Measurements from ENCODE around the gene CLCNKA.

Gene CLCNKA

DNA sequence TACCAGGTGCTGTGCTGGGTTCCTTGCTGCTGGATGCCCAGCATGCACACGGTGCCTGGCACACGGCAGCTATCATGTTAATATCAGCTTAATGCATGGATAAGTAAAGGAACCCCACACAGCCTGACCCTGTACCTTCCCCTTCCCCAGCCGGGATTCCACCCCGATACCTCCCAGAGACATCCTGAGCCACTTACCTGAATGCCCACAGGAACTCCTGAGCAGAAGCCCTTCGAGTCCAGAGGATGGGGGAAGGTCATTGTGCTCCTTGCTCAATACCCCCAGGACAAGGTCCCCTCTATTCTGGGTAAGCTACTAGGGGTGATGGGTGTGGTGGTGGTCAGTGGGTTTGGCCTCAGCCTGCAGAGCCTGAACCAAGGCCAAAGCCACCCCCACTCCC is 50.3 kb downstream of the CLCNKA start:
- DNase-seq: peak in 1 of 10 donors; percentile 63
- intact Hi-C loops (cut with DNase I): no loop called here

DNA sequence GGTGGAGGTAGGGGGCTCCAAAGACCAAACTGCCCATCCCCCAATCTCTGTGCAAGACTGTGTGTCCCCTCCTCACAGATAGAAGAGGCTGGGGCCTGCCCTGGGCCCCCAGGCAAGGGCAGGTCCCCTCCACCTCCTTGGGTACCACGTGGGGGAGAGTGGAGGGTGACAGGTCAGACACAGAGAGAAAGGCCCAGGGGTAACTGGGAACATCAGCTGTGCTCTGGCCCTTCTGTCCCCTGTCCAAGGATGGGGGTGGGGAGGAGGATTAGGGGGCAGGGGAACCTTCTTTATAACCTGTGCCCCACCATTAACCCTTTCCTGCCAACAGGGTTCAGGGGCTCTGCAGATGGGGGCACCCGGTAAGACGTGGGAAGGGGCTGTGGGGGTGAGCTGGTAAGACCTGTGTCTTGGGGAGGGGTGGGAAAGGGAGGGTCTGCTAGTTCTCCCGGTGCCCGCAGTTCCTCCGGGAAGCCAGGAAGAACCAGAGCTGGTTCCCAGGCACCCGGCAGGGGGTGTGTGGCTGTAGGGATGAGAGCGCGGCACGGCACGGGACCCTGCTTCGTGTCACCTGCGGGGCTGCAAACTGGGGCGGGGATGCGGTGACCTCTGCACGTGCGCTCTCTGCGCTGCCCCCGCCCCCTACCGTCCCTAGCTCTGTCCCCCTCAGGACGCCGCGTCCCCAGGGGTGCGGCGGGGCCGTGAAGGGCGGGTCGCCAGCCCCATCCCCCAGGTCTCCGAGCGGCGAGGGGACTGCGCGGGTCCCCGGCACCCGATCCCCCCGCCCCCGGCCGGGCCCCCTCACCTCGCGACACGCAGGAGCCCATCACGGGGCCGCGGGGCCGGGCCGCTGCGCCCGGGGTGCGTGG is 51.0 kb downstream of the CLCNKA start:
- DNase-seq: peak in 2 of 10 donors; percentile 73 to 82
- intact Hi-C loops (cut with DNase I): no loop called here

DNA sequence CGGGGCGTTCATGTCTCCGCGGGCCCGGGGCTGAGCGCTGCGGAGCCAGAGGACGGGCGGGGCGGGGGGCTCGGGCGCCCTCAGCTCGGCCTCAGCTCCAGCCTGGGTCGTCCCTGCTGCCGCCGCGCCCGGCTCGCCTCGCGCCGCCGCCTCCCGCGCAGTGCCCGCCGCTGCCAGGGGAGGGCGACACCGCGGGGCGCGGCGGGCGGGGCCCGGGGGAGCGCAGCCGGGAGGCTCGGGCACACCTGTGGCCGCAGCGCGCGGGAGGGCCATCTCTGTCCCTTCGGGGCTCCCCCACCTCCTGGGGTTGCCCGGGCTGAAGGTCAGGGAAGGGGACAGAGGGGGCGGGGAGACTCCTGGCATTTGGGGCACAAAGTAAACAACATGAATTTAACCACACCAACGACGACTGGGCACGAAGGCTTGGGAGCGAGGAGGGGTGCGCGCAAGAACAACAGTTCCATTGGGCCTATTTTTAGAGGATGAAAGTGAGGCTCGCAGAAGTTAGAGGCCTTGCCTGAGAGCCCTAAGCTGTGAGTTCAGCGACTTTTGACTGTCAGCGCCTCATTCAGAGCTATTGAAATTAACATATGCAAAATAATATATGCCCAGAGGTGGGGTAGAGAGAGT is 51.8 kb downstream of the CLCNKA start, which contains the start of gene FAM131C:
FAM131C (minus strand) TSS at position 162 of the 630 bp plus-strand sequence. CDS start 209 bp downstream, outside the sequence.
- DNase-seq: peak in 4 of 10 donors; percentile 34 to 94 (median 68)
- intact Hi-C loops (cut with DNase I): no loop called here

DNA sequence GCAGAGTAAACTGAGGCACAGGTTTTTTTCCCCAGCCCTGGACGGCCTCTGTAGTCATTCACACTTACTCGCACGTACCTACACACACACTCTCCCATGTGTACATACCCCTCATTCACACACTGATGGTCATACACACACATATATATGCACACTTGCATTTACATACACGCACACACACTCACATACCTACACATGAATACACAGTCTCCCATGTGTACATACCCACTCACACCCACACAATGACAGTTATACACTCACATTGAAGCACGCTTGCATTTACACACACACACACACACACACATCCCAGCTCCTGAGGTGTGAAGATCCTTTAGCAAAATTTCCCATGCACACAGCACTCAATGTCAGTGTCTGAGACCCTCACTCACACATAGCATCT is 52.4 kb downstream of the CLCNKA start:
- DNase-seq: no peak
- intact Hi-C loops (cut with DNase I): no loop called here

DNA sequence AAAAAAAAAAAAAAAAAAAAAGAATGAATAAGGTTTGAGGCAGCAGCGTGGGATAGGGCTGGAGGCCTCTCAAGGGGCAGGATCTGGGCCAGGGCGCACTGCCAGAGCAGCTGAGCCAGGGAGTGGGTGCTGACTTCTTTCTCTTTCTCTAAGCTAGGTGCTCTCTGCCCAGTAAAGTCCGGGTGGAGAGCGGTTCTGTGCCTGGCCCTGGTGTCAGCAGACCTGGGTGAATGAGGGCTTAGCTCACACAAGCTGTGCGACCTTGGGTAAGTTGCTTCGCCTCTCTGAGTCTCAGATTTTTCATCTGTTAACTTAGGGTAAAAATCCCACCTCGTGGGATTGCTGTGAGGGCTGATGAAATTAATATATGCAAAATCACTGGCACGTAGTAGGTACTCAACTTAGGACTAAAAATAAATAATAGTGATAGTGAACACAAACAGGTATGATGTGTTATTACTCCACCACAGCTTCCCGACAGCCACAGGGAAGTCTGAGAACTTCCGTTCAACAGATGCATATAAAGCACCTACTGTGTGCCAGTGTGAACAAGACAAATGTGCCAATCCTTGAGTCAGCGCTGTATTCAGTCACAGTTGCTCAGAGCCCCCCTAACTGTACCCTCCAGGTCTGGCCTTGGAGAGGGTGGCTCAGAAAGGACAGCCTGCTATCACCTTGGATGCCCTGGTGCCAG is 53.6 kb downstream of the CLCNKA start:
- peak in 2 of 10 donors; percentile 35 to 75 for DNase-seq
- intact Hi-C loops (cut with DNase I): loop anchor here (5.0 kb wide), 1 partner anchor 362 kb away; the partner anchor contains the start of gene SPATA21

DNA sequence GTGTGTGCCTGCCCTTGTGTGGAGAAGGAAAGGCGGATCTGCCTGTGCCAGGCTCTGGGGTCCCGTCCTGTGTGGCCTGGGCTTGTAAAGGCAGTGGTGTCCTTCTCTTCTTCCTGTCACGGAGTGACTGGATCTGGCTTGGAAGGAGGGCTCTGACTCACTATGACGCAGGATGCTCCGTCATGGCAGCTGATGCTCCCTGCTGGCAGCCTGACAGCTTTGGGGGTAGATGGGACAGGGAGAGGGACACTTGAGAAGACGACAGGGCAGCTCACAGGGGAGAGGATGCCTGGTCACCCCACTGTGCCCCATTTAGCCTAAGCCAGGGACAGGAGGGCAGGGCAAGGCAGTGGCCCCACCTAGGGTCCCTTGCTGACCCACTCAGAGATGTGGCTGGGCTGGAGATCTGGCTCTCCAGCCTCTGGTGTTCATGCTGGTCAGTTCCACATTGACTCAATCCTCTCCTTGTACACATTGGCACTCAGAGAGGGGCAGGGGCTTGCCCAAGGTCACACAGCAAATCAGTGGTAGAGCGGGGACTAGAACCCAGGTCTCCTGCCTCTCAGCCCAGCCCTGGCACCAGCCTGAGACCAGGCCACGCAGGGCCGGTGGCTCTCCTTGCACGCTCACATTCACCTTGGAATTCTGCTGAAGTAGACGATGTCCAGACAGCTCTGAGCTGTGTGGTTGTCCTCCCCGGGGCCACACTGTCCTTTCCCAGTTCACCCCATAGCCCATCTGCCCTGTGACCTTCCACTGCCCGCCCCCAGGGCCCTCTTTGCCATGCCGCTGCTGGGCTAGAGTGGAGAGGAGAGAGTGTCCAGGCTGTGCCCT is 54.4 kb downstream of the CLCNKA start:
- intact Hi-C loops (cut with DNase I): loop anchor here (5.0 kb wide), 1 partner anchor 361 kb away; the partner anchor contains the start of gene SPATA21
- no peak for DNase-seq

DNA sequence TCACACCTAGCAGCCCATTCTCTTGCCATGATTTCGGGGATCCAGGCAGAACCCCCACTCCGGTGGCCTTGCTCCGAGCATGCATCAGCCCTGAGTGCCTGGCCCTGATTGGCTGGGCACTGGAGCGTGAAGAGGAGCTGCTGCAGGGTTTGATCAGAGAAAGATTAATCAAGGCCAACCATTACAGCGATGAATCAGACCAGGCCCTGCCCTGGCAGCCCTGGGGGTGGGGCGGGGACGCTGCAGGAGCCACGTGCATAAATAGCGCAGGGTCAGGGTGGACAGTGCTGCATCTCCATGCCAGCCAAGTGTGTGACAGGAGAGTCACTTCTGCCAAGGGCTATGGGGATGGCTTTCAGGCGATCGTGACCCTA is 55.0 kb downstream of the CLCNKA start:
- intact Hi-C loops (cut with DNase I): loop anchor here (5.0 kb wide), 1 partner anchor 360 kb away; the partner anchor contains the start of gene SPATA21

DNA sequence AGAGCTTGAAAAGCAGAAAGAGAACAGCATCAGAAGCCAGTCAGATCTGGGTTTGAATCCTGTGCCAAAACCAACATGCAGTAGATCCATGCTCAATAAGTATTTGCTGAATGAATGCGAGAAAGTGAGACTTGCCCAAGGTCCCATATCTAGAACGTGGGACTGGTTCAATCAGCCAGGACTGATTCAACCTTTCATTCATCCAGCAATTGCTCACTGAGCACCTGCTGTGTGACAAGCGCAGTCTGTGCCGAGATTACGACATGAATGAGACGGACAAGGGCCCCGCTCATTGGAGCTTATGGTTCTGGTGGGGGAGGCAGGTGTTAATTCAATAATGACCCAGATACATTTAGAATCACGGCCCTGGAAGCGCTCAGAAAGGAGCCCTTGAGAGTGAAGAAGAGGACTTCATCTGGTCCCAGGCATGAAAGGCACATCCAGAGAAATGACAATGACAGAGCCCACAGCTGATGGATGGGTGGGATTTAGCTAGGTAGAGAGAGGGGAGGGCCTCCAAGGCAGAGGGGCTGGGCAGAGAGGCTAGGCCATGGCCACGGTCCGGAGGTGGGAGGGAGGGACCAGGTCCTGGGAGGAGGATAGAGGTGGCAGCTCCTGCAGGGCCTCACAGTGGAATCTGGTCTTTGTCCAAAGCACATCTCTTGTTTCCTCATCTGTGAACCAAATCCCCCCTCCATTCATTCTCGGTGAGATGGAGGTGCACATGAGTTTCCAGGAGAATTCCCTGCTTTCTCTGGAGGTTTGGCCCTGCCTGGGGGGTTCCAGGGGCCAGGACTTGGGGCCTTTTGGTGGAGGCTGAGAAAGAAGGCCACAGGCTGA is 55.8 kb downstream of the CLCNKA start:
- DNase-seq: no peak
- intact Hi-C loops (cut with DNase I): loop anchor here (2.0 to 5.0 kb wide), 2 partner anchors 167 to 360 kb away; partner anchors contain the start of gene SPATA21

More for the DNA sequence above, 55.0 kb downstream of the CLCNKA start:
- no peak for DNase-seq

DNA sequence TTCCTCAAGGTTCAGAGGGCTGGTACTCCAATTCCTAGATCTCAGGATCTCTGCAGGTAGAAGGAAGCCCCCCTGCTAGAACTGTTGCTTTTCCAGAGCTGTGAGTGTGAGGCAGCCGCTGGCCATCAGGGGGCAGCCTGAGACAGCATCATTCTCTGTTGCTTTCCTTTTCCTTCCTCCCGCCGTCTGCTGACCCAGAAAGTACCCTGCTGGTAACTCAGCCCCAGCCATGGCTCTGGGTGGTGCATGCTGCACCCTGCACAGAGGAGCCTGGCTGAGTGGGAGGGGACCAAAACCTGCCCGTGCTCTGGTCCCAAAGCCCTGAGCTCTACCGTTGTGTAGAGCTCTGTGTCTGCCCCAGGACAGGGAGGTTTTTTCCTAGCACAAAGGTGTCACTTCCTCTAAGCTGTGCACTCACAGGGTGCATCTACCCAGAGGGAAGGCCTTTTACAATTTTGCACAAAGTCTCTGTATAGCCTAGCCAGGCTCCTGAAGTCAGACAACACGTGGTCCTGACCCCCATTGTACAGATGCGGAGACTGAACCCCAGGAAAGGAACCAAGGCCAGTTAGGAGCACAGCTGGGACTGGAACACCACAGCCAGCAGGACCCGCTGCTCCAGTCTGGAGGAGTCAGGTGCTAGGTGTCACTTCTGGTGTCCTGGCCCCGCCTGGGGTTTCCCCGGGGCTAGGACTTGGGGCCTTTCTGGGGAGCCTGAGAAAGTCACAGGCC is 57.3 kb downstream of the CLCNKA start:
- intact Hi-C loops (cut with DNase I): loop anchor here (1.0 to 5.0 kb wide), 3 partner anchors 108 to 358 kb away; partner anchors contain the start of gene SPATA21
- DNase-seq: peak; percentile 49 to 96 (median 78)

DNA sequence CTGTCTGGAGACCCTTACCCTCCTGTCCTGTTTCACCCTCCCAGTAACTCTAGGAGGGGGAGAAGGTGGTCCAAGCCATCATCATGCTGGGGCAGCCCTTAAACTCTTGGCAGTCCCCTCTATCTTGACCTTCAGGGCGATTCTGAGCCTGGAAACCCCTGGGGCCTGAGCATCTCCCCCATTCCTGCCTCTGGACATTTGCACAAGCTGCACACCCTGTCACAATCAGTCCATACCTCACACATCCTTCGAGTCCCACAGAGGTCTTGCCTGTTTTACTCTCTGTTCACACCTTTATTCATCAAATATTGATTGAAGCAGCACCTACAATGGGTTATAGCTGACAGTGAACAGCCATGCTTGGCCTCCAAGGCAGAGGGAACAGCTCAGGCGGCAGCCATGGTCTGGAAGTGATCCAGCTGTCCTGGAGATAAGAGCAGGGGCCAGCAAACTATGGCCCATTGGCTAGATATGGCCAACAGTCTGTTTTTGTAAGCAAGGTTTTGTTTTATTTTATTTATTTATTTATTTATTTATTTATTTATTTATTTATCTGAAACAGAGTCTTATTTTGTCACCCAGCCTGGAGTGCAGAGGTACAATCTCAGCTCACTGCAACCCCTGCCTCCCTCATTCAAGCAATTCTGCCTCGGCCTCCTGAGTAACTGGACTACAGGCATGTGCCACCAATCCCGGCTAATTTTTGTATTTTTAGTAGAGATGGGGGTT is 58.8 kb downstream of the CLCNKA start:
- intact Hi-C loops (cut with DNase I): loop anchor here (2.0 kb wide), 1 partner anchor 282 kb away; no protein-coding TSS in a partner anchor
- peak in 1 of 10 donors; percentile 73 for DNase-seq

DNA sequence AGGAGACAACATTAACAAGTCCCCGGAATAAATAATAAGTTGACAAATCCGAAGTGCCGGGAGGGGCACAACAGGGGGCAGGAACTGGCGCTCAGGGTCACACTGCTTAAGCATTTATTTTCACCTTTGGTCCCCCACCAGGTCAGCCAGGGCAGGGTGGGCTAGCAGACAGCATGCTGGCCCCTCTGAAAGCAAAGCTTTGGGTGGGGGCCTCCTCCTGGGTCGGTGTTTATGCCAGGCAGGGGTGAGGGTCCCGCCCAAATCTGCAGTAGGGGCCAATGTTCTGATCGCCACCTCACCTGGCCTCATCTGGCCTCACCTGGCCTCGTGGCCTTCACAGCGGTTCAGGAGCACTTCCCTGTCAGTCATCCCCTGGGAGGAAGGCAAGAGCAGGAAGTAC is 59.8 kb downstream of the CLCNKA start:
- DNase-seq: peak in 2 of 10 donors; percentile 69 to 73
- intact Hi-C loops (cut with DNase I): loop anchor here (2.0 kb wide), 1 partner anchor 281 kb away; no protein-coding TSS in a partner anchor

DNA sequence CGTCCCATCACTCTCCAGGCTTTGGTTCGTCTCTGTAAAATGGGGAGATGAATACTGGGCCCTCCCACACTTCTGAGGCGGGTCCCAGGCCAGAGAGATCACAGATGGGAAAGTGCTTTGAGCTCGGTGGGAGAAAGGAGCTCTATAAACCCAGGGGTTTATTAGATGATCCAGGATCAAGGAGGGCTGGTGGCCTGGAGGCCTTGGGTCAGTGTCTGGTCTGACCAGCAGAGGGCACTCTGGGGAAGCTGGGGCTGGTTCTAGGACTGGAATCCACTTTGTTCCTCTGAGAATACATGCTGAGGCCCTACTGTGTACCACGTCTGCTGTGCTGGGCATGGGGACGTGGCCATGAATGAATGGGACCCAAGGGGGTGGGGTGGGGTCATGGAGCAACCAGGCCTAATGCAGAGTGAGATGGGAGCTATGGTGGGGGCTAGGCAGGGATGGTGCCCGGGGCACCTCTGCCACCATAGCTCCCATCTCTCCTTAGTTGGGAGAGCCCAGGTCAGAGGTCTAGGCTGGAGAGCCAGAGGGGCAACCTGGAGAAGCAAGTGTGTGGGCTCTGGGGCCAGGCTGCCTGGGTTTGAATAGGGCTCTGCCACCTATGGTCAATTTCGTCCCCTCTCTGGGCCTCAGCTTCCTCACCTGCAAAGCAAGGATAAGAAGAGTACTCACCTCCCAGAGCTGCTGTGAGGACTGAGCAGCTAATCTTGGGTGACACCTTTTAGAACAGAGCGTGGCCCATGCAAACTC is 60.6 kb downstream of the CLCNKA start:
- intact Hi-C loops (cut with DNase I): no loop called here
- DNase-seq: peak in 7 of 10 donors; percentile 47 to 90 (median 61)

DNA sequence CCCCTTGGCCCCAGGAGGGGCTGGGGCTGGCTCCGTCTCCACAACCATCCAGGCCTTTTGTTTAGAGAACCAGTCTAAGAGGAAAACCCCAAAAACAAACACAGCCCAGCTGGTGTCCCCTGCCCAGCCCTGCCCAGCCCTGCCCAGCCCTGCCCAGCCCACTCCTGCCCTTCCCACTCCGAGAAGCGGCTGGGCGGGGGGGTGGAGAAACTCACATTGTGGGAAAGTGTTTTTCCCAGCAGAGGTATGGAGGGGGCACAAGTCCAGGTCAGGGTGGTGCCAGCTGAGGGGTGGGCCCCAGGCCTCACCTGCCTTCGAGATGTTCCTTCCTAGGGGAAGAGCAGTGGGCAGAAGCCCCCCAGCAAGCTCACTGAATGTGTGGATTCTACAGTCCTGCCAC is 61.6 kb downstream of the CLCNKA start:
- peak in 2 of 10 donors; percentile 22 to 54 for DNase-seq
- intact Hi-C loops (cut with DNase I): no loop called here

Measured in posterior cingulate gyrus (tissue), 11 donors.